Stimulated activated CD4-positive, alpha-beta T cell treated with anti-CD3 and anti-CD28 coated beads, Interleukin-1b, Interleukin-23, amount 100 ng/mL, for 24 hours (primary cell): ENCODE measurements around the gene GRIK1.

Experiments used
- DNase-seq, 4 experiments: peaks; one replicate each; pipeline ENCODE4 v3.0.0-alpha.2; 2020; ENCODE audit warnings: low read depth in 4 of 4, low spot score in 1 of 4

The GRIK1 gene

GRCh38 chr21:29647353-29647781, 292.4 kb downstream of the GRIK1 start:
- DNase-seq, result no peak

- DNase-seq, result no peak
Measured at GRCh38 chr21:29645666-29646553, 293.9 kb downstream of the GRIK1 start.

- DNase-seq, result no peak
Measured at GRCh38 chr21:29643289-29643688, 296.5 kb downstream of the GRIK1 start.

- DNase-seq, result no peak
Measured at GRCh38 chr21:29642551-29643245, 297.1 kb downstream of the GRIK1 start.

- DNase-seq, result no peak
Measured at GRCh38 chr21:29641635-29642550, 297.9 kb downstream of the GRIK1 start.

GRCh38 chr21:29641001-29641634, 298.7 kb downstream of the GRIK1 start:
- no peak for DNase-seq

GRCh38 chr21:29640080-29640508, 299.7 kb downstream of the GRIK1 start:
- DNase-seq, result no peak

- no peak for DNase-seq
Measured at GRCh38 chr21:29639366-29640079, 300.3 kb downstream of the GRIK1 start.

- DNase-seq, result no peak
Measured at GRCh38 chr21:29638761-29639327, 301.0 kb downstream of the GRIK1 start.

- no peak for DNase-seq
Measured at GRCh38 chr21:29638138-29638537, 301.7 kb downstream of the GRIK1 start.

- no peak for DNase-seq
Measured at GRCh38 chr21:29637553-29637952, 302.2 kb downstream of the GRIK1 start.

- no peak for DNase-seq
Measured at GRCh38 chr21:29637134-29637533, 302.7 kb downstream of the GRIK1 start.

GRCh38 chr21:29634418-29634817, 305.4 kb downstream of the GRIK1 start:
- DNase-seq, result no peak

GRCh38 chr21:29633756-29634155, 306.0 kb downstream of the GRIK1 start:
- no peak for DNase-seq

GRCh38 chr21:29630441-29630840, 309.4 kb downstream of the GRIK1 start:
- no peak for DNase-seq

- DNase-seq, result no peak
Measured at GRCh38 chr21:29627905-29628304, 311.9 kb downstream of the GRIK1 start.

GRCh38 chr21:29626801-29627470, 312.9 kb downstream of the GRIK1 start:
- DNase-seq, result no peak

- DNase-seq, result no peak
Measured at GRCh38 chr21:29625990-29626389, 313.8 kb downstream of the GRIK1 start.

- no peak for DNase-seq
Measured at GRCh38 chr21:29624776-29625175, 315.0 kb downstream of the GRIK1 start.
